PFSK-1 (cell line): ENCODE results near the gene HEYL.

Experiments used
- POLR2AphosphoS5 ChIP-seq: IDR thresholded peaks from 2 replicates; pipeline ENCODE4 v1.6.1; 2012; ENCODE audit warnings: low read depth, mild to moderate bottlenecking, control low read depth, low read length, moderate library complexity
- REST ChIP-seq, 2 experiments: IDR thresholded peaks; 2 replicates each; pipeline versions ENCODE4 v1.6.1 to v1.8.0; 2011 to 2012; ENCODE audit warnings: low read depth in 2 of 2, low read length in 2 of 2, control low read depth in 1 of 2, inconsistent platforms in 1 of 2, mild to moderate bottlenecking in 1 of 2, moderate library complexity in 1 of 2; ENCODE audit not compliant: insufficient read depth in 1 of 2
- TAF1 ChIP-seq: IDR thresholded peaks from 2 replicates; pipeline ENCODE4 v1.6.1; 2012; ENCODE audit warnings: low read length, control low read depth, borderline replicate concordance; ENCODE audit not compliant: insufficient read depth

GRCh38 chr1:39676948-39677548, 37.6 kb upstream of the HEYL start:
- no peak for TF ChIP-seq POLR2AphosphoS5
- TF ChIP-seq REST (IDR thresholded peaks at IDR 0.05; ENCODE audit: insufficient read depth in 1 of 2, low read depth in 2 of 2, low read length in 2 of 2): no peak
- TF ChIP-seq TAF1: no peak
